Astrocyte of the cerebellum (primary cell): ENCODE data around the gene C2orf78.
"Not testable (repeated sequence)": the region's sequence is repeated elsewhere in the genome, so short reads cannot be mapped to it uniquely, and the experiment has no call there.

ENCODE experiments used
- DNase-seq: peaks from one replicate; pipeline ENCODE4 v3.0.0-alpha.2; 2011; ENCODE audit warnings: low read depth
- H3K4me3 ChIP-seq: 2 replicates; pipeline ENCODE4 v1.5.1; 2011; ENCODE audit warnings: mild to moderate bottlenecking, low read depth, low read length, moderate library complexity
- CTCF ChIP-seq: IDR thresholded peaks from 2 replicates; pipeline ENCODE4 v1.5.1; 2012; ENCODE audit warnings: low read length, low read depth, moderate library complexity, mild to moderate bottlenecking; ENCODE audit errors: missing control alignments
- in situ Hi-C: cut with HindIII; loops from 2 replicates; pipeline ENCODE4 v1.10.0; 2017; ENCODE audit warnings: low sequenced_read_pairs

Gene C2orf78

DNA sequence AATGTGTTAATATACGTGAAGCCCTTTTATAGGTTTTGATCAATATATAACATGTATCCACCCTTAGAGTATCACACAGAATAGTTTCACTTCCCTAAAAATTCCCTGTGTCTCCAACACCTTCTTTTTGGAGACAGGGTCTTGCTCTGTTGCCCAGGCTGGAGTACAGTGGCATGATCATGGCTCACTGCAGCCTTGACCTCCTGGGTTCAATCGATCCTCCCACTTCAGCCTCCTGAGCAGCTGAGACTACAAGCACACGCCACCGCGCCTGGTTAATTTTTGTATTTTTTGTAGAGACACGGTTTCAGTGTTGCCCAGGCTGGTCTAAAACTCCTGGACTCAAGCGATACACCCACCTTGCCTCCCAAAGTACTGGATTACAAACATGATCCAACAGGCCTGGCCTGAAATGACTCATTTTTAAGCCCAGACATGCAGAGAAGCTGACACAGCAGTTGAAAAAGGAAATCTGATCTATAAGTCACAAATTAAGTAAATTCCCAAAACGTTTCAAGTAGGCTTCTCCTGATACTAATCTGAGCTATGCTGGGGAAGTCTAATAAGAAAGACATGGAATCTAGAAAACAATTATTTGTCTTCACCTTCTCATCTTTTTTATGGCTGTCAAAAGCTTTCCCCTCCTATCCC, 7.0 kb upstream of the C2orf78 start:
- in situ Hi-C loops: loop anchor here (10.0 kb wide), 1 partner anchor 68 kb away; no protein-coding TSS in a partner anchor
- no peak for TF ChIP-seq CTCF
- H3K4me3 ChIP-seq: no peak overlapping the region
- no peak for DNase-seq

DNA sequence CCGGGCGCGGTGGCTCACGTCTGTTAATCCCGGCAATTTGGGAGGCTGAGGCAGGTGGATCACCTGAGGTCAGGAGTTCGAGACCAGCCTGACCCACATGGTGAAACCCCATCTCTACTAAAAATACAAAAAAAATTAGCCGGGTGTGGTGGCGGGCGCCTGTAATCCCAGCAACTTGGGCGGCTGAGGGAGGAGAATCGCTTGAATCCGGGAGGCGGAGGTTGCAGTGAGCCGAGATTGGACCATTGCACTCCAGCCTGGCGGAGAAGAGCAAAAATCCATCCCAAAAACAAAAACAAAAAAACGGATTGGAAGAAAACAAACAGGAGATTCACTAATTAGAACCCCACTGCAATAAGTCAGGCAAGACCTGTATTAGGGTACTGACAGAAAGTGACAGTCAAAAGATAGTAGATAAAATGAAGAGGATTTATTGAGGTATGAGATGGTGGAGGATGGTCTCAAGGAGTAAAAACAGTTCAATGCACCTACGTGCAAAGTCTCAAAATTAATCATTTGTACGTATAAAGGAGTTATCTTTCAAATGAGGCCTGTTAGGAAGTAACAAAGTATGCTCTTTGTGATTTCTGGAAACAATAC, 5.0 kb upstream of the C2orf78 start:
- H3K4me3 ChIP-seq: peak overlapping the region; percentile 100
- DNase-seq: not testable (repeated sequence)
- in situ Hi-C loops: loop anchor here (10.0 kb wide), 1 partner anchor 66 kb away; no protein-coding TSS in a partner anchor

DNA sequence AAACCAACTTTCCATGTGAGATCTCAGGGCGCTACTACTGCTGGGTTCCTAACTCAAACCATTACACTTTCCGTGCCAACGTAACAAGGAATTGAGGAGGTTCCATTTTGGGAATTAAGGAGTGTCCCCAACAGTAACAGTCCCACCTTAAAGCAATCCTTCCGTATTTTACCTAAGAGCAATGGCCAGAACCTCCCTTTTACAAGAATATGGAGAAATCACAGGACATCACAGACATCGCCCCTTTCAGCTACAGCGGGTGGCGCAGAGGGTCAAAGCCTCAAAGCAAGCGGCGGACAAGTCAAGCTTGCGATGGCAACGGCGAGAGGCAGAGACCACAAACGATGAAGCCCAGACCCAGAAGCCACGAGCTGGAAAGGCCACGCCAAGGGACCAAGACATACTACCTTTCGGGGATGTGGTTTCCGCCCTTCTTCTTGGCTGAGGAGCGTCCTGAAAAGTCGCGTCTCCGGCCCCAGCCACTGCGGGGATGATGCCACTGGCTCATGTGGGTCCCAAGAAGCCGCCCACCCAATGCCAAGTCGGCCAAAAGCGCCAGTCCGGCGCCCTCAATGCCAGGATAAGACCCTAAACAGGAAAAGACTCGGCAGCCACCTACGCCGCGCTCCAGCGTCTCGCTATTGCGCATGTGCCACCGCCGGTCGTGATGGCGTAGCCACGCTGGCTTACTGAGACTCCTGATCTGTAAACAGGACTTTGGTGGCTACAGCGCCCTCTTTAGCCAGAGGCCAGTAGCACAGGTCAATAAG, 4.3 kb upstream of the C2orf78 start, which contains the start of gene DUSP11:
DUSP11 (minus strand) TSS at position 637 of the 770 bp plus-strand sequence; CDS start at position 508, 129 bp downstream.
- in situ Hi-C loops: loop anchor here (10.0 kb wide), 1 partner anchor 65 kb away; no protein-coding TSS in a partner anchor
- TF ChIP-seq CTCF: peak; percentile 95
- peak; percentile 87 for DNase-seq
- peak within 1 kb of the TSS; percentile 100 for H3K4me3 ChIP-seq

DNA sequence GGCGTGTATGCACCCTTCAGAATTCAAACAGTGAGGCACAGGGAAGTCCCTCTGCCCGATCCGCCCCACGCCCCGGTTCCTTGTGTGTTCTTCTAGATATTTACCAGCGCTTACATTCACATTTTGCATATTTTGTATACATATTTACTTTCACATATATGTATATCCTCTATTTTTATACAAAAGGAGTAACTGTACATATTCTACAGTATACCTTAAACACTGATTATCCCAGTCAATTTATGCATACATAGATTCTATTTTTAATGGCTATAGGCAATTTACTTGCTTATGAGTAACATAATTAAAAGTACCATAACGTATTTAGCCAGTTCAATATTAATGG, 3.8 kb upstream of the C2orf78 start:
- in situ Hi-C loops: no loop called here
- peak overlapping the region; percentile 100 for H3K4me3 ChIP-seq
- no peak for TF ChIP-seq CTCF
- DNase-seq: no peak

GRCh38 chr2:73783402-73783801, 581 bp upstream of the C2orf78 start:
- in situ Hi-C loops, H3K4me3 ChIP-seq, DNase-seq: not testable (repeated sequence)

- in situ Hi-C loops: loop anchor here (10.0 kb wide), 1 partner anchor 323 kb away; no protein-coding TSS in a partner anchor
- DNase-seq: no peak
- no peak for TF ChIP-seq CTCF
- no peak overlapping the region for H3K4me3 ChIP-seq
Observed at GRCh38 chr2:73811878-73812277, 27.9 kb downstream of the C2orf78 start.

- no peak for TF ChIP-seq CTCF
- no peak for DNase-seq
- H3K4me3 ChIP-seq: no peak overlapping the region
- in situ Hi-C loops: loop anchor here (10.0 kb wide), 1 partner anchor 322 kb away; no protein-coding TSS in a partner anchor
Observed at GRCh38 chr2:73812635-73813034, 28.7 kb downstream of the C2orf78 start.
